Stimulated activated CD8-positive, alpha-beta memory T cell treated with anti-CD3 and anti-CD28 coated beads, Interleukin-4, amount 100 ng/mL, for 1 hour (primary cell): ENCODE measurements around the gene ATE1.
"Not testable (repeated sequence)": the region's sequence is repeated elsewhere in the genome, so short reads cannot be mapped to it uniquely, and the experiment has no call there.

Source experiments
- DNase-seq, 2 donors: peaks; one replicate each; pipeline ENCODE4 v3.0.0-alpha.2; 2020; ENCODE audit warnings: low read depth in 2 of 2, low spot score in 1 of 2

Gene ATE1

GRCh38 chr10:121792198-121792597, 135.6 kb downstream of the ATE1 start:
- no peak for DNase-seq

DNA sequence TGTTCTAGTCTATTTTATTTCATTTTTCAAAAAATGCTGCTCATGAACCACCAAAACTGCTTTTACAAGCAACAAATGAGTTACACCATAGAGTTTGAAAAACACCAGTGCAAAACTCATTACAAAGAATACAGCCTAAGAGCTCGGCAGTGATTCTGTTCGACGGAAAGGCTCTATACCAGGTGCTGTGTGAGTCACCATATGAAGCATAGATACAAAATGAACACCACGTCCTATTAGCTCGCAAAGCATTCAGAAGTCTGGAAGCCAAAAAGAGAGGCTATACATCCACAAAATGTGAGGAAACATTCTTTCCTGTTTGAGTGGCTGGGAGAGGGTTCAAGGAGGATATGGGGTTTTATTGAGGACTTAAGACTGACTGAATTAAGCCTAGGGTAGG, 136.1 kb downstream of the ATE1 start:
- DNase-seq: no peak

DNA sequence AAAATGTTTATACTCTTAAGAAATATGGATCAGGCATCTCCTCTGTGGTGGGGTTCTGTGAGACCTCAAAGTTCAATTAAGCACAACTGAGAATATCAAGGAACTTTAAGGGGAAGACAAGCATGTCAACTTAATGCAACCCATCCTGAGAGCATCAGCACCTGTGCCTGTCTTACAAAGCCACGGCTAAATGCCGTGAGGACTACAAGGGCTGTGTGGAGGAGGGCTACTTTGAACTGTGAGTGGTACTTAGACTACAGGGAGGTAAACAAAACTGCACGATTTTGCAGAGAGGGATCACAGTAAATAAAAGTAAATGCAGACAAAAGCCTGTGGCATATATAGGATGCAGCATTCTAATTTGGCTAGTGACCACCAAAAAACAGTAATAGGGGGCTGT, 139.1 kb downstream of the ATE1 start:
- no peak for DNase-seq

- DNase-seq: no peak
Observed at GRCh38 chr10:121788115-121788514, 139.7 kb downstream of the ATE1 start.

GRCh38 chr10:121787169-121787568, 140.7 kb downstream of the ATE1 start:
- DNase-seq: no peak

DNA sequence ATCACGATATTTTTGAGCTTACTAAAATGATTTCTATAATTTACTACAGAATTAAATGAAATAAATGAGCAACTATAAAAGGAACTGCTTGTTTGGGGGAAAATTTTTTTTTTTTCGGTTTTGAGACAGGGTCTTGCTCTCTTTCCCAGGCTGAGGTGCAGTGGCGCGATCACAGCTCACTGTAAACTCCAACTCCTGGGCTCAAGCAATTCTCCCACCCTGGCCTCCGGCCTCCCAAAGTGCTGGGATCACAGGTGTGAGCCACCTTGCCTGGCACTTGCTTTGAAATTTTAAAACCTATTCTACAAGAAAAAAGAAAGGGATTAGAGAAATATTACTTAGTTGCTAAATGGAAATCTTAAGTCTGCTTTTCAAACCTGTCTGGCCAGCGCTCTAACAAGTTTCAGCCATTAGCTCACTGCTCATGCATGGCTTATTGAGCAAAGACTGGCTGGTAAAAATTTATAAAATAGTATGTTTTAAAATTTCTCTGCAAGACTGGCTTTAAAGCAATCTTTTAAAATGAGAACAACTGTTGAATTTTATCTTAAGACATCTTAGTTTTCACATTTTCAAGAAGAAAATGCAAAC, 144.0 kb downstream of the ATE1 start:
- no peak for DNase-seq

- no peak for DNase-seq
Observed at GRCh38 chr10:121781101-121781500, 146.7 kb downstream of the ATE1 start.

DNA sequence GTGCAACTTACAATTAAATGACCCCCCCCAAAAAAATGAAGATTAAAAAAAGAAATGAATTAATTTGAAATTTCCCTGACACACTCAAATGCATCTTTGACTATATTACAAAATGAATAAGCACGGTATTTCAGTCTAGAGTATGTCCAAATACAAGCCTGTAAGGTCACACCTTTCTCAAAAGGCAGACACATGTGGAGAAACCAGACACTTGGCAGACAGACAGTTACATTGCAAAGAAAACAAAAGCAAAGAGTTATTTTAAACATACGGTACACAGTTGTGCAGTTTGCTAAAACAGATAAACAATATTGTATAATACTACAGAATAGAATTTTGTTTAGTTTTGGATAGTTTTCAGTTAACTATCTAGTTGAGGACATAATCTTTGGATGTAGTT, 153.0 kb downstream of the ATE1 start:
- no peak for DNase-seq

- DNase-seq: no peak
Observed at GRCh38 chr10:121774404-121774803, 153.4 kb downstream of the ATE1 start.

GRCh38 chr10:121772884-121773283, 154.9 kb downstream of the ATE1 start:
- DNase-seq: no peak

DNA sequence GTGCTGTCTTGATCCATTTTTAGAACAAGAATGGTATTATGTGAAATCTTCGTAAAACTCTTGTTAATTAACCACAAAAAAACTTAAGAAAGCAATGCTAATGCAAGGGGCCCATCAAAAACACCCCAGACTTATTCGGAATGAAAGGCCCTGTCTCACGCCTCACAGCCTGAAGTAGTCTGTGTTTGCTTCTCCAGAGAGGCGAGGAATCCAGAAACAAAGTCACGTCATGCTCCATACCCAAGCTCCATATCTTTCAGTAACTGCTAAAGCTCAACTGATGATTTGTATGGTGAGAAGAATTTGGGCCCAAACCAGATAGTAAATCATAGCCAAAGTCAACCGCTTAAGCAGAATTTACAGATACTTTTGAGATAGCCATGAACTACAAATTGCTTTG, 155.4 kb downstream of the ATE1 start:
- no peak for DNase-seq

DNA sequence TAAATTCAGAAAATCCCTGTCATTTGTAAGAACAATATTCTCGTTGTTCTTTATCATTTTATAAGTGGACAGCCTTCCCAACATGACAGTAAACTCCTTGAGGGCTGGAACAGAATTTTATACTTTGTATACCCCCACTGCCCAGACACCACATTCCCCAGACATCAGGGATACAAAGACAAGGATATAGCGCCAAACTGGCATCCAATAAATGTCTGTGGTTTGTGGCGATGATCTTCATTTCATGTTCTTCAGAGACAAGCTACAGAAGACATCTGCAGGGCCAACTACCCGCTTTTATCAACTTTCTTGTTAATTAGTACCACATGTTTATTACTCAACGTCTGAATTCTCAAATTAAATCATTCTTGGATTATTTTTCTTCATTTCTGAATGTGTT, 155.9 kb downstream of the ATE1 start:
- no peak for DNase-seq

DNA sequence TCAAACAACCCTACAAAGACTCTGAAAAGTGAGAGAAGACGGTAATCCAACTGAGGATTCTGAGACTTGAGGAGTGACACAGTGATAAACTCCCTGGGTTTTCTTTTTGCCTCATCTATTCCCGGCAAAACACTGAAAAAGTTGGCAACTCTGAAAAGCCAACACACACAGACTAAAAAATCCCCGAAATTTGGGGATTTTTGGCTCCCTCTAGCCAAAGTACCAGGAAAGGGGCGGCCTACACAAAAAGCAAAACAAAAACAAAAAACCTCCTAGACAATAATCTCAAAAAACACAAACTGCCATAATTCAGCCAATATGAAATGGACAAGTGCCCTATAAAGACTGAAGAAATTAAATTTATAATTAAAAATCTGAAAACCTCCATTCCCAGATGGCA, 161.4 kb downstream of the ATE1 start:
- DNase-seq: no peak

- no peak for DNase-seq
Observed at GRCh38 chr10:121765204-121765603, 162.6 kb downstream of the ATE1 start.

- DNase-seq: no peak
Observed at GRCh38 chr10:121764233-121764942, 163.4 kb downstream of the ATE1 start.

DNA sequence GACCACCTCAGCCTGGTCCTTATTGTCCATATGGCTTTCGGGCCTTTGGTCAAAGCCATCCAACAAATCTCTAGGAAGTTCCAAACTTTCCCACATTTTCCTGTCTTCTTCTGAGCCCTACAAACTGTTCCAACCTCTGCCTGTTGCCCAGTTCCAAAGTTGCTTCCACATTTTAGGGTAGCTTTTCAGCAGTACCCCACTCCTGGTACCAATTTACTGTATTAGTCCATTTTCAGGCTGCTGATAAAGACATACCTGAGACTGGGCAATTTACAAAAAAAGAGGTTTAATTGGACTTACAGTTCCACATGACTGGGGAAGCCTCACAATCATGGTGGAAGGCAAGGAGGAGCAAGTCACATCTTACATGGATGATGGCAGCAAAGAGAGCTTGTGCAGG, 170.6 kb downstream of the ATE1 start:
- DNase-seq: not testable (repeated sequence)

DNA sequence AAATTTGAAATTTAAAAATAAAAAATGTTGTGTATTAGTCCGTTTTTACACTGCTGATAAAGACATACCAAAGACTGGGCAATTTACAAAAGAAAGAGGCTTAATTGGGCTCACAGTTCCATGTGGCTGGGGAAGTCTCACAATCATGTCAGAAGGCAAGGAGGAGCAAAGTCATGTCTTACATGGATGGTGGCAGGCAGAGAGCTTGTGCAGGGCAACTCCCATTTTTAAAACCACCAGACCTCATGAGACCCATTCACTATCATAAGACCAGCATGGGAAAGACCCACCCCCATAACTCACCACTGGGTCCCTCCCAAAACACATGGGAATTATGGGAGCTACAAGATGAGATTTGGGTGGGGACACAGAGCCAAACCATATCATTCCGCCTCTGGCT, 172.3 kb downstream of the ATE1 start:
- not testable (repeated sequence) for DNase-seq

- no peak for DNase-seq
Observed at GRCh38 chr10:121754666-121755065, 173.2 kb downstream of the ATE1 start.

- DNase-seq: no peak
Observed at GRCh38 chr10:121753726-121754476, 173.9 kb downstream of the ATE1 start.

DNA sequence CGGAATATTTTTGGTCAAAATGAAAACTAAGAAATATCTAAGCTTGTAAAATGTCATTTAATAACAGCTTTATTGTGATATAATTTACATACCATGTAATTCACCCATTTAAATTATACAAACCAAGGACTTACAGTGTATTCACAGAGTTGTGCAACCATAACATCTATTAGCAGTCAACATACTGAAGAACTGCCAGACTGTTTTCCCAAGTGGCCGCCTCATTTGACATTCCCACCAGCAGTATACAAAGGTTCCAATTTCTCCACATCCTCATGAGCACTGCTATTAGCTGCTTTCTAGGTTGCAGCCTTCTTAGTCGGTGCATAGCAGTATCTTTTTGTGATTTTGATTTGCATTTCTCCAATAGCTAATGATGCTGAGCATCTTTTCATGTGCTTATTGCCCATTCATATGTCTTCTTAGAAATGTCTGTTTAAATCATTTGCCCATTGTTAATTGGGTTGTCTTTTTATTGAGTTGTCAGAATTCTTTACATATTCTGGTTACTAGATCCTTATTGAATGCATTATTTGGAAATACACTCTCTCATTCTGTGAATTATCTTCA, 176.6 kb downstream of the ATE1 start:
- DNase-seq: no peak

DNA sequence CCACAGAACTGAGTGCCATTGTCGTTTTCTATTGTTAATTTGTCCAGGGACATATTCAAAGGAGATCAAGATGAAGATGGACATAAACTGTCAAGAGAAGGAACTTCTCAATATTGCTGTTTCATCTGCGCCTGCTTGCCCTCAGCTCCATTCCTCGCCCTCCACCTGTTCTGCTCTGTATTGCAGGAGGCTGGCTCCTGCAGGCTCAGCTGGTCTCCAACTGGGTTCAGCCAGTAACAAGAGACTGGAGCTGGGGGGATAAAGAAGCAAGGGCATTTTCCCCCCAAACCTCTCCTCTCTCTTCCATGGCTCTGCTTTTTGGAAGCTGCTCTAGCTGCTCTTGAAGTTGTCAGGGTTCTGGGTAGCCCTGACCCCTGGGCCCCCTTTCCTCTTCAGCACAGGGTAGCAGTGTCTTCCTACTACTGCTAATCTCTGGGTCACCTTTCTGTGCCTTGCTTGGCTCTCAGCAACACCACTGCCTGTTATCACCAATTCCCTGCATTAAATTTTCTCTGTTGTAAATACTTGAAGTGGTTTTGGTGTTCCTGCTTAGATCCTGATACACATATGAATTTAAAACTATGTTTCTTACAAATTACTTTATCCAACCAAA, 180.6 kb downstream of the ATE1 start:
- DNase-seq: no peak
